ENCODE data around the gene ZBTB43. TPM values are rescaled to one million over a fixed set of nuclear protein-coding genes. Genes with fewer than 3 reads are reported as not detected.

ZBTB43 gene
- total and polyA plus RNA-seq, 10 of the 15 experiments (the other 5 are each of a cell fraction or from before 2014, with no cell fraction given): 2.4 to 19.3 (median 8.7) TPM

DNA sequence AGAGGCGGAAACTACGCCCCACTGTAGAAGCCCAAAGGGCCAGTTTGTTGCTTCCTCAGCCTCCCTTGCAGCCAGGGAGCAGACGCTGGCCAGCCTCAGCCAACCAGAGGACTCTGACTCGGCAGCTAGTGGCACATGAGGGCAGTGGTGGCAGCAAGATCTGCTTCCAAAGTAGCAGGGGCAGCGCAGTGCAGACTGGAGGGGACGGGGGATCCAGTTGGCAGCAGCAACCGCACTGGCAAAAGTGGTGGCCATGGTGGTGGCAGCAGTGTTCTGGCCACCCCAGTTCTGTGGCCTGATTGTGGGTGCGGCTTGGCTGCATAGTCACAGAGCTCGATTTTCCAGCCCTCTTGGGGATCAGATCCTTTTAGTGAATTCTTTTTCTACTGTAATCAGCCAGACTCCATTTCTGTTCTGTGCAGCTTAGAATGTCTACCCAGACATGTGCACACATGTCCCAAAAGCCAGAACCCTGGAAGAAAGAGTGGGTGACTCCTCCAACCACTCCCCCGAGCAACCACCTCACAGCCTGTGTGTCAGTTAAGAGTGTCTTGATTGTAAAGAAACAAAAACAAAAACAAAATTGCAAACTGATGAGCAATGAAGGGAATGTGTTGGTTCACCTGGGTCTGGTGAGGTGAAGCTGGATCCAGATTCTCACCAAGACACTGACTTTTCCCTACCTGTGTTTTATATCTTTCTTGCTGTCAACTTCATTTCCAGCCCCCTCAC, 11.0 kb upstream of the ZBTB43 start:
- Histone ChIP-seq H3K9me3 (replicated peaks; ENCODE audit: control insufficient read depth, insufficient read depth, low read length) (peaks cover 1% of the 10 kb centered on the region; the same call in 1 of the 3 replicates), H3K27me3 (replicated peaks in 1 of 2; ENCODE audit: control insufficient read depth in 2 of 2, insufficient read depth in 2 of 2, low read length in 1 of 2) (peaks cover 1 to 2% of the 10 kb centered on the region in 2 experiments; a peak in 1 of 4 replicates), H3K4me3 (no peak overlapping the region), H3K79me2 (ENCODE audit: control insufficient read depth, insufficient read depth, low read length) (no peaks in the 10 kb centered on the region), H3K4me1 (ENCODE audit: control insufficient read depth, insufficient read depth, low read length) (no peaks in the 10 kb centered on the region), H3K4me2 (ENCODE audit: control insufficient read depth, insufficient read depth) (no peak overlapping the region), H3K9ac (ENCODE audit: control insufficient read depth, insufficient read depth, low read length) (no peak overlapping the region), H4K20me1 (ENCODE audit: control insufficient read depth, insufficient read depth) (no peaks in the 10 kb centered on the region), H2AFZ (ENCODE audit: control insufficient read depth, low read depth, low read length) (no peak overlapping the region), H3K27ac (ENCODE audit: control insufficient read depth, insufficient read depth) (no peak overlapping the region), H3K36me3 (ENCODE audit: control insufficient read depth in 2 of 2, insufficient read depth in 2 of 2, low read length in 1 of 2) (no peaks in the 10 kb centered on the region)
- BruUV-seq (replicated peaks): no TSS peak
- in situ Hi-C loops (cut with MboI): no loop called here
- WGBS (ENCODE audit: insufficient coverage, insufficient replicate concordance, low lambda C conversion rate, missing lambda C conversion rate): 54% methylated on average over 10 of the region's 10 CpGs
- TF ChIP-seq MEF2B (IDR thresholded peaks at IDR 0.05; ENCODE audit: partially characterized antibody, poor library complexity, severe bottlenecking) (no peak), GATAD2B (conservative IDR thresholded peaks at IDR 0.05; ENCODE audit: low read depth) (no peak), ASH2L (IDR thresholded peaks at IDR 0.05; ENCODE audit: borderline replicate concordance, low read depth) (no peak)
- intact Hi-C loops (cut with micrococcal nuclease; ENCODE audit: unreplicated experiment): no loop called here
- ChIA-PET POLR2A (interaction anchor here (0.6 to 1.0 kb wide), 2 partner anchors 12 to 37 kb away, joined by 3 read pairs; no protein-coding TSS in a partner anchor), RAD21 (ENCODE audit: unreplicated experiment) (no interaction called here), SMC1A (ENCODE audit: uncharacterized antibody, unreplicated experiment) (interaction anchor here (0.8 kb wide), 1 partner anchor 12 kb away, joined by 3 read pairs; no protein-coding TSS in a partner anchor), CTCF (interaction anchor here (1.2 to 2.3 kb wide), 2 partner anchors 10 to 12 kb away, joined by 3 to 6 read pairs; no protein-coding TSS in a partner anchor)
- FAIRE-seq (no peak), DNase-seq (ENCODE audit: low read depth, low spot score) (no peak), ATAC-seq (no peak)

DNA sequence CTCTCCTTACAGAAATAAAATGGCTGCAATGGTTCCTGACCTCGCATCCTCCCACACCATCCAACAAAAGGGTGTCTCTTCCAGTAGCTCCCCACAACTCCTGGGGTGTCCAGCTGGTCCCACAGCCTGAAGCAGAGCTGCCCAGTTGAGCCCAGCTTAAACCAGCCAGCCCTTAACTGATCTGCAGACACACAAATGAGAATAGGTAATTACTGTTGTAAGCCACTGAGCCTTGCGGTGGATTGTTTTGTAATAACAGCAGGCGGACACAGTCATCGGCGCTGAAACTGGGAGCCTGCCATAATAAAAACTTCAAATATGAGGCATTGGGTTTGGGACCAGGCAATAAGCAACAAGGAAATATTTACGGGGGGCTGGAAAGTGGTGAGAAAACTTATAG, 10.4 kb upstream of the ZBTB43 start:
- TF ChIP-seq, protein P1, sequence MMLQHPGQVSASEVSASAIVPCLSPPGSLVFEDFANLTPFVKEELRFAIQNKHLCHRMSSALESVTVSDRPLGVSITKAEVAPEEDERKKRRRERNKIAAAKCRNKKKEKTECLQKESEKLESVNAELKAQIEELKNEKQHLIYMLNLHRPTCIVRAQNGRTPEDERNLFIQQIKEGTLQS (IDR thresholded peaks at IDR 0.05; ENCODE audit: borderline replicate concordance, extremely low read depth, low read depth, low read length): no peak
- Histone ChIP-seq H3K4me3 (no peak overlapping the region), H4K20me1 (ENCODE audit: control insufficient read depth, insufficient read depth) (no peaks in the 10 kb centered on the region), H3K4me2 (ENCODE audit: control insufficient read depth, insufficient read depth) (no peak overlapping the region), H3K27me3 (replicated peaks in 1 of 2; ENCODE audit: control insufficient read depth in 2 of 2, insufficient read depth in 2 of 2, low read length in 1 of 2) (peaks cover 1 to 2% of the 10 kb centered on the region in 2 experiments; a peak in 1 of 4 replicates), H3K27ac (ENCODE audit: control insufficient read depth, insufficient read depth) (no peak overlapping the region), H3K9ac (ENCODE audit: control insufficient read depth, insufficient read depth, low read length) (no peak overlapping the region), H2AFZ (ENCODE audit: control insufficient read depth, low read depth, low read length) (no peak overlapping the region), H3K9me3 (replicated peaks; ENCODE audit: control insufficient read depth, insufficient read depth, low read length) (peaks cover 1% of the 10 kb centered on the region; the same call in 1 of the 3 replicates), H3K4me1 (ENCODE audit: control insufficient read depth, insufficient read depth, low read length) (no peaks in the 10 kb centered on the region), H3K79me2 (ENCODE audit: control insufficient read depth, insufficient read depth, low read length) (no peaks in the 10 kb centered on the region), H3K36me3 (ENCODE audit: control insufficient read depth in 2 of 2, insufficient read depth in 2 of 2, low read length in 1 of 2) (no peaks in the 10 kb centered on the region)
- ChIA-PET POLR2A (interaction anchor here (1.0 kb wide), 1 partner anchor 11 kb away, joined by 3 read pairs; no protein-coding TSS in a partner anchor), SMC1A (ENCODE audit: uncharacterized antibody, unreplicated experiment) (no interaction called here), RAD21 (ENCODE audit: unreplicated experiment) (no interaction called here), CTCF (interaction anchor here (1.2 to 2.3 kb wide), 2 partner anchors 10 to 13 kb away, joined by 3 to 6 read pairs; no protein-coding TSS in a partner anchor)
- ATAC-seq: no peak
- 79% methylated on average over 6 of the region's 6 CpGs for WGBS (ENCODE audit: insufficient coverage, insufficient replicate concordance, low lambda C conversion rate, missing lambda C conversion rate)
- DNase-seq (ENCODE audit: low read depth, low spot score): no peak
- no peak for FAIRE-seq
- in situ Hi-C loops (cut with MboI): no loop called here
- BruUV-seq (replicated peaks): no TSS peak
- intact Hi-C loops (cut with micrococcal nuclease; ENCODE audit: unreplicated experiment): no loop called here
